ENCODE data around the gene INHBB. TPM values are rescaled to one million over a fixed set of nuclear protein-coding genes. Genes with fewer than 3 reads are reported as not detected.

Gene INHBB
- total and polyA plus RNA-seq, 4 experiments from 2014 or later: not detected

- no peaks in the 10 kb centered on the region for H3K9me3 Mint-ChIP-seq
- H3K4me3 Mint-ChIP-seq: no peak overlapping the region
- DNase-seq: peak in 1 of 5 donors; percentile 1
- POLR2A ChIA-PET (ENCODE audit: partially characterized antibody): no interaction called here
- H3K27me3 ChIP-seq (ENCODE audit: insufficient read depth, low read length): no peaks in the 10 kb centered on the region
- no peak overlapping the region for H3K27ac ChIP-seq (ENCODE audit: low read depth, low read length)
- no peak overlapping the region for H3K27ac Mint-ChIP-seq
- peaks cover 2 to 13% of the 10 kb centered on the region in 2 donors for H3K27me3 Mint-ChIP-seq
- CTCF ChIA-PET (ENCODE audit: partially characterized antibody): no interaction called here
- H3K9me3 ChIP-seq (ENCODE audit: control insufficient read depth in 1 of 2, low read length in 2 of 2): no peaks in the 10 kb centered on the region
- no peaks in the 10 kb centered on the region for H3K4me1 ChIP-seq (ENCODE audit: insufficient read depth, low read length)
- no peaks in the 10 kb centered on the region for H3K36me3 ChIP-seq (ENCODE audit: insufficient read depth, low read length)
- H3K4me3 ChIP-seq (ENCODE audit: low read length in 2 of 2): no peak overlapping the region
- H3K36me3 Mint-ChIP-seq: no peaks in the 10 kb centered on the region
- intact Hi-C loops (cut with micrococcal nuclease): no loop called here
- no peaks in the 10 kb centered on the region for H3K4me1 Mint-ChIP-seq
Measured at GRCh38 chr2:120381661-120382060, 35.7 kb downstream of the INHBB start.

GRCh38 chr2:120382541-120383144 is 36.7 kb downstream of the INHBB start:
- Mint-ChIP-seq H3K27me3 (peaks cover under 1 to 12% of the 10 kb centered on the region in 2 donors), H3K27ac (no peak overlapping the region), H3K4me3 (no peak overlapping the region), H3K4me1 (no peaks in the 10 kb centered on the region), H3K9me3 (no peaks in the 10 kb centered on the region), H3K36me3 (no peaks in the 10 kb centered on the region)
- Histone ChIP-seq H3K9me3 (ENCODE audit: control insufficient read depth in 1 of 2, low read length in 2 of 2) (no peaks in the 10 kb centered on the region), H3K27me3 (ENCODE audit: insufficient read depth, low read length) (no peaks in the 10 kb centered on the region), H3K36me3 (ENCODE audit: insufficient read depth, low read length) (no peaks in the 10 kb centered on the region), H3K4me3 (ENCODE audit: low read length in 2 of 2) (no peak overlapping the region), H3K4me1 (ENCODE audit: insufficient read depth, low read length) (no peaks in the 10 kb centered on the region), H3K27ac (ENCODE audit: low read depth, low read length) (no peak overlapping the region)
- CTCF ChIA-PET (ENCODE audit: partially characterized antibody): no interaction called here
- POLR2A ChIA-PET (ENCODE audit: partially characterized antibody): no interaction called here
- intact Hi-C loops (cut with micrococcal nuclease): no loop called here
- DNase-seq: no peak

- H3K4me1 ChIP-seq (ENCODE audit: insufficient read depth, low read length): no peaks in the 10 kb centered on the region
- Mint-ChIP-seq H3K4me3 (no peak overlapping the region), H3K27ac (no peak overlapping the region), H3K27me3 (peaks cover 0 to 7% of the 10 kb centered on the region in 2 donors), H3K9me3 (no peaks in the 10 kb centered on the region), H3K36me3 (no peaks in the 10 kb centered on the region), H3K4me1 (no peaks in the 10 kb centered on the region)
- H3K27ac ChIP-seq (ENCODE audit: low read depth, low read length): no peak overlapping the region
- no peak overlapping the region for H3K4me3 ChIP-seq (ENCODE audit: low read length in 2 of 2)
- no peaks in the 10 kb centered on the region for H3K27me3 ChIP-seq (ENCODE audit: insufficient read depth, low read length)
- H3K9me3 ChIP-seq (ENCODE audit: control insufficient read depth in 1 of 2, low read length in 2 of 2): no peaks in the 10 kb centered on the region
- ChIA-PET CTCF (ENCODE audit: partially characterized antibody) (no interaction called here), POLR2A (ENCODE audit: partially characterized antibody) (no interaction called here)
- H3K36me3 ChIP-seq (ENCODE audit: insufficient read depth, low read length): no peaks in the 10 kb centered on the region
- DNase-seq: no peak
- intact Hi-C loops (cut with micrococcal nuclease): no loop called here
Measured at GRCh38 chr2:120383191-120383590, 37.3 kb downstream of the INHBB start.

- H3K4me3 Mint-ChIP-seq: no peak overlapping the region
- intact Hi-C loops (cut with micrococcal nuclease): no loop called here
- H3K4me1 Mint-ChIP-seq: no peaks in the 10 kb centered on the region
- ChIA-PET CTCF (ENCODE audit: partially characterized antibody) (no interaction called here), POLR2A (ENCODE audit: partially characterized antibody) (no interaction called here)
- H3K36me3 Mint-ChIP-seq: no peaks in the 10 kb centered on the region
- H3K9me3 ChIP-seq (ENCODE audit: control insufficient read depth in 1 of 2, low read length in 2 of 2): no peaks in the 10 kb centered on the region
- no peaks in the 10 kb centered on the region for H3K27me3 ChIP-seq (ENCODE audit: insufficient read depth, low read length)
- H3K4me1 ChIP-seq (ENCODE audit: insufficient read depth, low read length): no peaks in the 10 kb centered on the region
- H3K4me3 ChIP-seq (ENCODE audit: low read length in 2 of 2): no peak overlapping the region
- H3K27me3 Mint-ChIP-seq: peaks cover 0 to 2% of the 10 kb centered on the region in 2 donors
- no peak for DNase-seq
- H3K27ac Mint-ChIP-seq: no peak overlapping the region
- no peaks in the 10 kb centered on the region for H3K9me3 Mint-ChIP-seq
- H3K27ac ChIP-seq (ENCODE audit: low read depth, low read length): no peak overlapping the region
- no peaks in the 10 kb centered on the region for H3K36me3 ChIP-seq (ENCODE audit: insufficient read depth, low read length)
Measured at GRCh38 chr2:120383631-120384340, 37.9 kb downstream of the INHBB start.

GRCh38 chr2:120384486-120385354 is 38.8 kb downstream of the INHBB start:
- ChIA-PET POLR2A (ENCODE audit: partially characterized antibody) (no interaction called here), CTCF (ENCODE audit: partially characterized antibody) (no interaction called here)
- Histone ChIP-seq H3K27me3 (ENCODE audit: insufficient read depth, low read length) (no peaks in the 10 kb centered on the region), H3K9me3 (ENCODE audit: control insufficient read depth in 1 of 2, low read length in 2 of 2) (no peaks in the 10 kb centered on the region), H3K4me1 (ENCODE audit: insufficient read depth, low read length) (no peaks in the 10 kb centered on the region), H3K36me3 (ENCODE audit: insufficient read depth, low read length) (no peaks in the 10 kb centered on the region), H3K4me3 (ENCODE audit: low read length in 2 of 2) (no peak overlapping the region), H3K27ac (ENCODE audit: low read depth, low read length) (no peak overlapping the region)
- no peaks in the 10 kb centered on the region for H3K9me3 Mint-ChIP-seq
- H3K4me3 Mint-ChIP-seq: no peak overlapping the region
- no peaks in the 10 kb centered on the region for H3K4me1 Mint-ChIP-seq
- no peaks in the 10 kb centered on the region for H3K36me3 Mint-ChIP-seq
- DNase-seq: no peak
- H3K27me3 Mint-ChIP-seq: peaks cover 0 to 5% of the 10 kb centered on the region in 2 donors
- H3K27ac Mint-ChIP-seq: no peak overlapping the region
- intact Hi-C loops (cut with micrococcal nuclease): no loop called here

- no peaks in the 10 kb centered on the region for H3K36me3 ChIP-seq (ENCODE audit: insufficient read depth, low read length)
- no peak overlapping the region for H3K4me3 ChIP-seq (ENCODE audit: low read length in 2 of 2)
- H3K27me3 ChIP-seq (ENCODE audit: insufficient read depth, low read length): no peaks in the 10 kb centered on the region
- no peaks in the 10 kb centered on the region for H3K9me3 ChIP-seq (ENCODE audit: control insufficient read depth in 1 of 2, low read length in 2 of 2)
- Mint-ChIP-seq H3K4me3 (no peak overlapping the region), H3K9me3 (no peaks in the 10 kb centered on the region), H3K27me3 (peaks cover 0 to 5% of the 10 kb centered on the region in 2 donors), H3K36me3 (no peaks in the 10 kb centered on the region), H3K27ac (no peak overlapping the region), H3K4me1 (no peaks in the 10 kb centered on the region)
- H3K27ac ChIP-seq (ENCODE audit: low read depth, low read length): no peak overlapping the region
- ChIA-PET CTCF (ENCODE audit: partially characterized antibody) (no interaction called here), POLR2A (ENCODE audit: partially characterized antibody) (no interaction called here)
- H3K4me1 ChIP-seq (ENCODE audit: insufficient read depth, low read length): no peaks in the 10 kb centered on the region
- intact Hi-C loops (cut with micrococcal nuclease): no loop called here
- DNase-seq: no peak
Measured at GRCh38 chr2:120385355-120386127, 39.6 kb downstream of the INHBB start.

Measured in CD4-positive, alpha-beta memory T cell (primary cell).